Liver (tissue), 9 donors: Measurements from ENCODE around the gene SLC45A2. TPM values are rescaled to one million over a fixed set of nuclear protein-coding genes. Genes with fewer than 3 reads are reported as not detected.

ENCODE experiments used
- DNase-seq: peaks from one replicate; pipeline ENCODE4 v3.0.0-alpha.2; 2017; ENCODE audit warnings: low spot score
- H3K27ac ChIP-seq, 2 donors: one replicate each; pipeline ENCODE4 v1.7.0; 2013; ENCODE audit warnings: inconsistent platforms in 2 of 2, low read length in 2 of 2, control low read depth in 1 of 2, low read depth in 1 of 2, mild to moderate bottlenecking in 1 of 2
- H3K27me3 ChIP-seq, 4 donors: one replicate each; pipeline versions ENCODE4 v1.6.1 to v1.7.0; 2013; ENCODE audit warnings: low read length in 3 of 4, inconsistent platforms in 1 of 4, mild to moderate bottlenecking in 1 of 4, moderate library complexity in 1 of 4; ENCODE audit not compliant: control insufficient read depth in 4 of 4, insufficient read depth in 4 of 4
- H3K36me3 ChIP-seq, 4 donors: one replicate each; pipeline versions ENCODE4 v1.6.1 to v1.7.0; 2013; ENCODE audit warnings: low read length in 3 of 4, mild to moderate bottlenecking in 3 of 4, low read depth in 1 of 4, moderate library complexity in 1 of 4; ENCODE audit not compliant: control insufficient read depth in 4 of 4, insufficient read depth in 3 of 4
- H3K4me1 ChIP-seq, 4 donors: one replicate each; pipeline versions ENCODE4 v1.6.1 to v1.7.0; 2013; ENCODE audit warnings: low read length in 3 of 4, mild to moderate bottlenecking in 3 of 4, moderate library complexity in 1 of 4; ENCODE audit not compliant: control insufficient read depth in 4 of 4, insufficient read depth in 4 of 4
- H3K4me3 ChIP-seq, 3 donors: one replicate each; pipeline versions ENCODE4 v1.6.1 to v1.7.0; 2013; ENCODE audit warnings: low read length in 3 of 3, control low read depth in 1 of 3, low read depth in 1 of 3, mild to moderate bottlenecking in 1 of 3
- H3K9ac ChIP-seq, 2 donors: one replicate each; pipeline ENCODE4 v1.7.0; 2013; ENCODE audit warnings: low read length in 2 of 2, mild to moderate bottlenecking in 2 of 2, moderate library complexity in 2 of 2, control low read depth in 1 of 2, low read depth in 1 of 2
- H3K9me3 ChIP-seq, 4 donors: one replicate each; pipeline versions ENCODE4 v1.6.1 to v1.7.0; 2013; ENCODE audit warnings: low read length in 3 of 4; ENCODE audit not compliant: control insufficient read depth in 4 of 4
- EGR1 ChIP-seq, 2 donors: IDR thresholded peaks; 2 replicates each; pipeline ENCODE4 v1.6.1; 2016 to 2018; ENCODE audit warnings: antibody characterized with exemption in 2 of 2, low read depth in 2 of 2
- FOXA1 ChIP-seq: IDR thresholded peaks from 2 replicates; pipeline ENCODE4 v1.6.1; 2016; ENCODE audit warnings: antibody characterized with exemption
- FOXA2 ChIP-seq: IDR thresholded peaks from 2 replicates; pipeline ENCODE4 v1.6.1; 2016; ENCODE audit warnings: antibody characterized with exemption
- GABPA ChIP-seq, 2 donors: IDR thresholded peaks in 1 of 2; conservative IDR thresholded peaks in 1 of 2; 2 replicates each; pipeline ENCODE4 v1.6.1; 2016; ENCODE audit warnings: antibody characterized with exemption in 2 of 2, mild to moderate bottlenecking in 1 of 2, moderate library complexity in 1 of 2
- HNF4A ChIP-seq, 2 donors: conservative IDR thresholded peaks; 2 replicates each; pipeline ENCODE4 v1.6.1; 2016; ENCODE audit warnings: antibody characterized with exemption in 2 of 2, mild to moderate bottlenecking in 2 of 2
- HNF4G ChIP-seq: IDR thresholded peaks from 2 replicates; pipeline ENCODE4 v1.6.1; 2016; ENCODE audit warnings: antibody characterized with exemption
- JUND ChIP-seq, 2 donors: IDR thresholded peaks; 2 replicates each; pipeline ENCODE4 v1.6.1; 2016; ENCODE audit warnings: antibody characterized with exemption in 2 of 2
- NR2F2 ChIP-seq: IDR thresholded peaks from 2 replicates; pipeline ENCODE4 v1.6.1; 2016; ENCODE audit warnings: antibody characterized with exemption
- RAD21 ChIP-seq, 2 donors: IDR thresholded peaks; 2 replicates each; pipeline ENCODE4 v1.6.1; 2016; ENCODE audit warnings: antibody characterized with exemption in 2 of 2, mild to moderate bottlenecking in 2 of 2
- RXRA ChIP-seq, 2 donors: IDR thresholded peaks; 2 replicates each; pipeline ENCODE4 v1.6.1; 2017 to 2018; ENCODE audit warnings: antibody characterized with exemption in 2 of 2, mild to moderate bottlenecking in 1 of 2
- SP1 ChIP-seq: IDR thresholded peaks from 2 replicates; pipeline ENCODE4 v1.6.1; 2018; ENCODE audit warnings: antibody characterized with exemption, mild to moderate bottlenecking
- TAF1 ChIP-seq: conservative IDR thresholded peaks from 2 replicates; pipeline ENCODE4 v1.6.1; 2016; ENCODE audit warnings: antibody characterized with exemption, mild to moderate bottlenecking
- YY1 ChIP-seq: IDR thresholded peaks from 2 replicates; pipeline ENCODE4 v1.6.1; 2016; ENCODE audit warnings: antibody characterized with exemption, mild to moderate bottlenecking
- WGBS: extraction: QIAGEN DNeasy Blood & Tissue Kit; methylation state at CpG from one replicate; pipeline ENCODE4 v1.1.7; 2013; 5-methylcytosine and 5-hydroxymethylcytosine counted together
- polyA plus RNA-seq, 2 donors: library from polyadenylated mRNA; stranded (reverse) in 1 of 2; unstranded in 1 of 2; fragments of 200-250 nt in 1 of 2; fragments of >200 nt in 1 of 2; fragmentation: Nextera tagmentation in 1 of 2; extraction: Ambion mirVana in 1 of 2; gene quantifications; one replicate each; pipeline versions ENCODE4 v1.2.1 to v1.2.3, GENCODE V29; 2013 to 2015
- total RNA-seq, 2 donors: library from RNA; depleted of rRNA; stranded (reverse); fragments of >200 nt; gene quantifications; one replicate each; pipeline ENCODE4 v1.2.3, GENCODE V29; 2014
- TF ChIP-seq, protein P1 (sequence below): fragments of 150-350 bp; IDR thresholded peaks from 2 replicates; pipeline ENCODE4 v1.5.1; 2017; ENCODE audit warnings: improper control_type of control experiment, low read depth, low read length; ENCODE audit not compliant: missing input control
- TF ChIP-seq, protein P2 (sequence below): IDR thresholded peaks from 2 replicates; pipeline ENCODE4 v1.6.1; 2016; ENCODE audit warnings: antibody characterized with exemption, mild to moderate bottlenecking
- TF ChIP-seq, protein P3 (sequence below): IDR thresholded peaks from 2 replicates; pipeline ENCODE4 v1.6.1; 2016; ENCODE audit warnings: antibody characterized with exemption
- TF ChIP-seq, protein P4 (sequence below): IDR thresholded peaks from 2 replicates; pipeline ENCODE4 v1.6.1; 2016; ENCODE audit warnings: antibody characterized with exemption
- TF ChIP-seq, protein P5 (sequence below): IDR thresholded peaks from 2 replicates; pipeline ENCODE4 v1.6.1; 2016; ENCODE audit warnings: antibody characterized with exemption
- donor health status: healthy.
- donor health status: healthy.
- donor health status: healthy.
- donor health status: healthy.
- donor health status: healthy.

SLC45A2 gene
- total and polyA plus RNA-seq, 4 donors = 0.01 to 1.3 TPM; not detected in 2

DNA sequence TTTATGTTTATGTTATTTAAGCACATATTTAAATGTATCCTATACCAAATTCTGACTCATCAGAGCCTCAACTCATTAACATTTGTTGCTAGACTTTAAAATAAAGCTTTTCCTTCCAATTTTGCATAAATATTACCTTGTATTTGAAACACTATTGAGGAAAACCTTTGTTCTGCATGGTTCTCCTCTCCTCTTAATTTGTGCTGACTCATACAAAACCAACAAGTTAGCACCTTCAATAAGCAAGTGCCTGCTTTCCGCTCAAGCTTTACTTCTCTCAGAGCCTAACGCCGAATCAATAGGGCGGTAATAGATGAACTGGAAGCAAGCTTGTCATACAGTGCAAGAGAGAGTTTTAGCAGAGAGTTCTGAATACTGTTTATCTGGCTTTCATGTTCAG lies 15.5 kb upstream of the SLC45A2 start:
- Histone ChIP-seq H3K27ac (peak overlapping the region in 1 of 2 donors; percentile 92), H3K4me1 (peaks cover 0 to 62% (median 46%) of the 10 kb centered on the region in 4 donors)
- 70% methylated on average over 4 of the region's 4 CpGs for WGBS

DNA sequence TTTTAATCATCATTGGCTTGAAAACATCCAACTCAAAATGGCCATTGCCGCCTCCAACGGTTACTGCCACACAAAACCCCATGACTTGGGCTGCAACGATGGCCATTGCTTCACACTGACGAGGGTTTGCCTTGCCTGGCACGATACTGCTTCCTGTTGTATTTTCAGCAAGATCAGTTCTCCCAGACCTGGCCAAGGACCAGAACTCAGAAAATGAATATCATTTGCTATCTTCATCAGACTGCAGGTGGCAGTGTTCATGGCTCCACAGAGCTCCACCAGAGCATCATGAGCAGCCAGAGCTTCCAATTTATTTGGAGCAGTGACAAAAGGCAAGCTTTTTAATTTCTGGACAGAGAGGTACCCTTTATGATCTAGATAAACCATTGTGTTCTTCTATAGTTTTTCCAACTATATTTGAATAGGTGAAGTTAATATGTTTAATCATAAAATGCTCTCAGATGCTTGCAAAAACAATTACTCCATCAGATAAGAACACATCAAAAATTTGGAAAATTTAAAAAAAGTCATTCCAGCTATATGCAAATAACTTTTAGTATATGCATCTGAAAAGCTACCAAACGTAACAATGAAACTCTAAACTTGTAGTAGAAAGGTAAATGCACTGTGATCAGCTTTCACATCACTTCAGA lies 13.0 kb upstream of the SLC45A2 start:
- H3K4me3 ChIP-seq = no peak overlapping the region
- H3K27me3 ChIP-seq = no peaks in the 10 kb centered on the region
- peaks cover 0 to 14% (median 6%) of the 10 kb centered on the region in 4 donors for H3K36me3 ChIP-seq
- H3K4me1 ChIP-seq = peaks cover 0 to 54% (median 44%) of the 10 kb centered on the region in 4 donors
- no peak overlapping the region for H3K9ac ChIP-seq
- DNase-seq = no peak
- peak overlapping the region; percentile 56 to 82 for H3K27ac ChIP-seq
- TF ChIP-seq GABPA (IDR thresholded peaks at IDR 0.05 in 1 of 2, conservative IDR thresholded peaks at IDR 0.05 in 1 of 2) (peak in 1 of 2 donors; percentile 72), NR2F2 (no peak), JUND (IDR thresholded peaks at IDR 0.05) (peak in 1 of 2 donors; percentile 24), EGR1 (IDR thresholded peaks at IDR 0.05; ENCODE audit: low read depth in 2 of 2) (no peak), HNF4G (peak; percentile 33), RAD21 (IDR thresholded peaks at IDR 0.05) (peak; percentile 96 to 98), HNF4A (conservative IDR thresholded peaks at IDR 0.05) (peak; percentile 51 to 62), TAF1 (no peak), FOXA2 (no peak), YY1 (peak; percentile 96), FOXA1 (no peak), SP1 (peak; percentile 52), RXRA (IDR thresholded peaks at IDR 0.05) (peak; percentile 65 to 70)
- TF ChIP-seq, protein P1, sequence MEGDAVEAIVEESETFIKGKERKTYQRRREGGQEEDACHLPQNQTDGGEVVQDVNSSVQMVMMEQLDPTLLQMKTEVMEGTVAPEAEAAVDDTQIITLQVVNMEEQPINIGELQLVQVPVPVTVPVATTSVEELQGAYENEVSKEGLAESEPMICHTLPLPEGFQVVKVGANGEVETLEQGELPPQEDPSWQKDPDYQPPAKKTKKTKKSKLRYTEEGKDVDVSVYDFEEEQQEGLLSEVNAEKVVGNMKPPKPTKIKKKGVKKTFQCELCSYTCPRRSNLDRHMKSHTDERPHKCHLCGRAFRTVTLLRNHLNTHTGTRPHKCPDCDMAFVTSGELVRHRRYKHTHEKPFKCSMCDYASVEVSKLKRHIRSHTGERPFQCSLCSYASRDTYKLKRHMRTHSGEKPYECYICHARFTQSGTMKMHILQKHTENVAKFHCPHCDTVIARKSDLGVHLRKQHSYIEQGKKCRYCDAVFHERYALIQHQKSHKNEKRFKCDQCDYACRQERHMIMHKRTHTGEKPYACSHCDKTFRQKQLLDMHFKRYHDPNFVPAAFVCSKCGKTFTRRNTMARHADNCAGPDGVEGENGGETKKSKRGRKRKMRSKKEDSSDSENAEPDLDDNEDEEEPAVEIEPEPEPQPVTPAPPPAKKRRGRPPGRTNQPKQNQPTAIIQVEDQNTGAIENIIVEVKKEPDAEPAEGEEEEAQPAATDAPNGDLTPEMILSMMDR = peak; percentile 74
- TF ChIP-seq, protein P2, sequence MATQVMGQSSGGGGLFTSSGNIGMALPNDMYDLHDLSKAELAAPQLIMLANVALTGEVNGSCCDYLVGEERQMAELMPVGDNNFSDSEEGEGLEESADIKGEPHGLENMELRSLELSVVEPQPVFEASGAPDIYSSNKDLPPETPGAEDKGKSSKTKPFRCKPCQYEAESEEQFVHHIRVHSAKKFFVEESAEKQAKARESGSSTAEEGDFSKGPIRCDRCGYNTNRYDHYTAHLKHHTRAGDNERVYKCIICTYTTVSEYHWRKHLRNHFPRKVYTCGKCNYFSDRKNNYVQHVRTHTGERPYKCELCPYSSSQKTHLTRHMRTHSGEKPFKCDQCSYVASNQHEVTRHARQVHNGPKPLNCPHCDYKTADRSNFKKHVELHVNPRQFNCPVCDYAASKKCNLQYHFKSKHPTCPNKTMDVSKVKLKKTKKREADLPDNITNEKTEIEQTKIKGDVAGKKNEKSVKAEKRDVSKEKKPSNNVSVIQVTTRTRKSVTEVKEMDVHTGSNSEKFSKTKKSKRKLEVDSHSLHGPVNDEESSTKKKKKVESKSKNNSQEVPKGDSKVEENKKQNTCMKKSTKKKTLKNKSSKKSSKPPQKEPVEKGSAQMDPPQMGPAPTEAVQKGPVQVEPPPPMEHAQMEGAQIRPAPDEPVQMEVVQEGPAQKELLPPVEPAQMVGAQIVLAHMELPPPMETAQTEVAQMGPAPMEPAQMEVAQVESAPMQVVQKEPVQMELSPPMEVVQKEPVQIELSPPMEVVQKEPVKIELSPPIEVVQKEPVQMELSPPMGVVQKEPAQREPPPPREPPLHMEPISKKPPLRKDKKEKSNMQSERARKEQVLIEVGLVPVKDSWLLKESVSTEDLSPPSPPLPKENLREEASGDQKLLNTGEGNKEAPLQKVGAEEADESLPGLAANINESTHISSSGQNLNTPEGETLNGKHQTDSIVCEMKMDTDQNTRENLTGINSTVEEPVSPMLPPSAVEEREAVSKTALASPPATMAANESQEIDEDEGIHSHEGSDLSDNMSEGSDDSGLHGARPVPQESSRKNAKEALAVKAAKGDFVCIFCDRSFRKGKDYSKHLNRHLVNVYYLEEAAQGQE = peak; percentile 11
- TF ChIP-seq, protein P3, sequence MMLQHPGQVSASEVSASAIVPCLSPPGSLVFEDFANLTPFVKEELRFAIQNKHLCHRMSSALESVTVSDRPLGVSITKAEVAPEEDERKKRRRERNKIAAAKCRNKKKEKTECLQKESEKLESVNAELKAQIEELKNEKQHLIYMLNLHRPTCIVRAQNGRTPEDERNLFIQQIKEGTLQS = peak; percentile 23
- TF ChIP-seq, protein P4, sequence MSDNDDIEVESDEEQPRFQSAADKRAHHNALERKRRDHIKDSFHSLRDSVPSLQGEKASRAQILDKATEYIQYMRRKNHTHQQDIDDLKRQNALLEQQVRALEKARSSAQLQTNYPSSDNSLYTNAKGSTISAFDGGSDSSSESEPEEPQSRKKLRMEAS = peak; percentile 44
- TF ChIP-seq, protein P5, sequence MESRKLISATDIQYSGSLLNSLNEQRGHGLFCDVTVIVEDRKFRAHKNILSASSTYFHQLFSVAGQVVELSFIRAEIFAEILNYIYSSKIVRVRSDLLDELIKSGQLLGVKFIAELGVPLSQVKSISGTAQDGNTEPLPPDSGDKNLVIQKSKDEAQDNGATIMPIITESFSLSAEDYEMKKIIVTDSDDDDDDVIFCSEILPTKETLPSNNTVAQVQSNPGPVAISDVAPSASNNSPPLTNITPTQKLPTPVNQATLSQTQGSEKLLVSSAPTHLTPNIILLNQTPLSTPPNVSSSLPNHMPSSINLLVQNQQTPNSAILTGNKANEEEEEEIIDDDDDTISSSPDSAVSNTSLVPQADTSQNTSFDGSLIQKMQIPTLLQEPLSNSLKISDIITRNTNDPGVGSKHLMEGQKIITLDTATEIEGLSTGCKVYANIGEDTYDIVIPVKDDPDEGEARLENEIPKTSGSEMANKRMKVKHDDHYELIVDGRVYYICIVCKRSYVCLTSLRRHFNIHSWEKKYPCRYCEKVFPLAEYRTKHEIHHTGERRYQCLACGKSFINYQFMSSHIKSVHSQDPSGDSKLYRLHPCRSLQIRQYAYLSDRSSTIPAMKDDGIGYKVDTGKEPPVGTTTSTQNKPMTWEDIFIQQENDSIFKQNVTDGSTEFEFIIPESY = peak; percentile 51
- WGBS = 20% methylated on average over 6 of the region's 6 CpGs
- no peaks in the 10 kb centered on the region for H3K9me3 ChIP-seq

More for the DNA sequence above, 15.5 kb upstream of the SLC45A2 start:
- no peak for DNase-seq
- no peaks in the 10 kb centered on the region for H3K9me3 ChIP-seq
- H3K9ac ChIP-seq = no peak overlapping the region
- no peaks in the 10 kb centered on the region for H3K27me3 ChIP-seq
- no peak overlapping the region for H3K4me3 ChIP-seq
- H3K36me3 ChIP-seq = peaks cover 0 to 21% (median 9%) of the 10 kb centered on the region in 4 donors
- no peak for TF ChIP-seq FOXA1
